Measurements from ENCODE around the gene NEO1. TPM values are rescaled to one million over a fixed set of nuclear protein-coding genes. Genes with fewer than 3 reads are reported as not detected.

The NEO1 gene
- total RNA-seq, 1 donor from 2014 or later, result 26.6 TPM

- no peak for TF ChIP-seq CTCF (IDR thresholded peaks at IDR 0.05; ENCODE audit: insufficient read depth, low read length, poor library complexity, severe bottlenecking)
- DNase-seq (ENCODE audit: low read depth), result no peak
- no peak overlapping the region for H3K4me3 ChIP-seq (ENCODE audit: low read depth, low read length)
- no peaks in the 10 kb centered on the region for H3K27me3 ChIP-seq (ENCODE audit: control insufficient read depth, insufficient read depth, low read length)
- H3K36me3 ChIP-seq (ENCODE audit: control insufficient read depth, insufficient read depth, low read length), result no peaks in the 10 kb centered on the region
These were observed 33.1 kb upstream of the NEO1 start for GRCh38 chr15:73019154-73019553.

DNA sequence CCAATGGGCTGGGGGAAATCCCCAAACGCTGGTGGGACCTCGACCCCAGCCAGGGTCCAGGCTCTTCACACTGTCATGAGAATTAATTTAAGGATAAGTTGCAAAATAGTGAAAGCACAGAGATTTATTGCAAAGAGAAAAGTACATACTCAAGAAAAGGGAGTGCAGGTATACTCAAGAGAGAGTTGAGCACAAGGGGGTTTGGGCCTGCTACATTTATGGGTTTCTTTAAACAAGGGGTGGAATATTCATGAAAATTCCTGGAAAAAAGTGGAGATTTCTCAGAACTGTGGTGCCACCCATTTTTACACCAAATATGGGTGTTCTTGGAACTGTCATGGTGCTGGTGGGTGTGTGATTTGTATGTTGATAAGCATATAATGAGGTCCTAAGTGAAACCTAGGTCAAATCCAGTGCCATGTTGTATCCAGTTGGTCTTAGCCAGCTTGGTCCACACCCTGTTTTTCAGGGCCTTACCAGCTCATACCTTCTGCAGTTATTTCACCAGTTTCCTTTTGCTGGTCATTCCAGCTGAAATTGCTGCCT is 32.6 kb upstream of the NEO1 start:
- no peak for TF ChIP-seq CTCF (IDR thresholded peaks at IDR 0.05; ENCODE audit: insufficient read depth, low read length, poor library complexity, severe bottlenecking)
- H3K27me3 ChIP-seq (ENCODE audit: control insufficient read depth, insufficient read depth, low read length), result no peaks in the 10 kb centered on the region
- DNase-seq (ENCODE audit: low read depth), result no peak
- no peaks in the 10 kb centered on the region for H3K36me3 ChIP-seq (ENCODE audit: control insufficient read depth, insufficient read depth, low read length)
- no peak overlapping the region for H3K4me3 ChIP-seq (ENCODE audit: low read depth, low read length)

DNA sequence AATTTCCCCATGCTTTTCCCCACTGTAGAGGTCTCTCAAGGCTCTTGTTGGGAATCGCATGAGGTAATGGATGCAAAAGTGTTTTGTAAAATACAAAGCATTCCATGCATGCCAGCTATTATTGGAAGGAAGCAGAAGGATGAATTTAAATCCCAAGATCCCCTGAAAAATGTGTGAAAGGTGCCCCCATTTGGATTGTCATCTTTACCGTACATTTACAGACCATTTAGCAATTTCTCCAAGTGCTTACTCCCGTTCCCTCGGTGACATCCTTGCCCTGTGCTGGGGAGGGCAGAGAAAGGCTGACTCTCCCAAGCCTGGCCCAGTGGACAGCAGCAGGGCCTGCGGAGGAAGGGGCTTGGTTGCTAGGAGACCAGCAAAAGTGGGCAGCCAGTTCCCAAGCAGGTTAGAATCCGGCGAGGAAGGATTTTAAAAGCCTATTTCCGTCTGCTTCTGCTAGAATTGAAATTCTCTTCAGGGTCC is 31.1 kb upstream of the NEO1 start:
- Histone ChIP-seq H3K27me3 (ENCODE audit: control insufficient read depth, insufficient read depth, low read length) (no peaks in the 10 kb centered on the region), H3K36me3 (ENCODE audit: control insufficient read depth, insufficient read depth, low read length) (no peaks in the 10 kb centered on the region), H3K4me3 (ENCODE audit: low read depth, low read length) (no peak overlapping the region)
- no peak for TF ChIP-seq CTCF (IDR thresholded peaks at IDR 0.05; ENCODE audit: insufficient read depth, low read length, poor library complexity, severe bottlenecking)
- DNase-seq (ENCODE audit: low read depth), result no peak

DNA sequence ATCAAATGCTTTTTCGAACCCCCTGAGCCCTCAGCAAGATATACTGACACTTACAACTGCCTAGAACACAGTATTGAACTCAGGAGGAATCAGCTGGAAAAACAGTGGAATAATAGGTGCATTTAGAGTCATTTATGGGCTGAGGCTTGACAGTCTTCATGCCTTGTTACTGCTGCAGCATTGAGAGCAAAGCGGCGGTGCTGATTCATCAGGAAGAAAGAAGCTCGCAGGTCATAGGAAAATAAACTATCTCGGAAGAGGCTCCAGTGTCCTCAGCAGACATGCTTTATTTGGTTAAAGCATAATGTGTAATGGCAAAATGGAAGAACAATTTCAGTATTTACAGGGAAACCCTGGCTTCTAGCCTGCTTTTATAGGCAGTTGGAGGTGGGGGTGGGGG is 30.1 kb upstream of the NEO1 start:
- Histone ChIP-seq H3K4me3 (ENCODE audit: low read depth, low read length) (no peak overlapping the region), H3K27me3 (ENCODE audit: control insufficient read depth, insufficient read depth, low read length) (no peaks in the 10 kb centered on the region), H3K36me3 (ENCODE audit: control insufficient read depth, insufficient read depth, low read length) (no peaks in the 10 kb centered on the region)
- DNase-seq (ENCODE audit: low read depth), result no peak
- no peak for TF ChIP-seq CTCF (IDR thresholded peaks at IDR 0.05; ENCODE audit: insufficient read depth, low read length, poor library complexity, severe bottlenecking)

GRCh38 chr15:73023071-73023470 is 29.2 kb upstream of the NEO1 start:
- Histone ChIP-seq H3K36me3 (ENCODE audit: control insufficient read depth, insufficient read depth, low read length) (no peaks in the 10 kb centered on the region), H3K4me3 (ENCODE audit: low read depth, low read length) (no peak overlapping the region), H3K27me3 (ENCODE audit: control insufficient read depth, insufficient read depth, low read length) (no peaks in the 10 kb centered on the region)
- TF ChIP-seq CTCF (IDR thresholded peaks at IDR 0.05; ENCODE audit: insufficient read depth, low read length, poor library complexity, severe bottlenecking), result no peak
- DNase-seq (ENCODE audit: low read depth), result no peak

DNA sequence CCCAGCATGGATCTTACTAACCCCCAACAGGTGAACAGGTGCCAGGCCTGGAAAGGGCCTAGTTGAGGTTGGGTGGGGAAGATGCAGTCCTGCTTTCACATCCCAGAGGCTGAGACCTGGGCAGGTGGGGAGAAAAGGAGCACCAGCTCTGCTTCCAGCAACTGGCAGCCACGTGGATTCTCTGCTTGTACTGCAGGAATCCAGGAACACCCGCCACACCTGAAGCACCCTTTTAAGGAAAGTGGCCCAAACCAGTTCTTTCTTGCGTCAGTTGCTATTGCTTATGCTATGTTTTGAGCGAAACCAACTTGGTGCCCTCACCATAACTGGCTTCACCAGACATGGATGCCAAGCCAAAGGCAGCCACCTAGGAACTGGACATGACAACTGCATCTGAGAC is 28.1 kb upstream of the NEO1 start:
- no peaks in the 10 kb centered on the region for H3K27me3 ChIP-seq (ENCODE audit: control insufficient read depth, insufficient read depth, low read length)
- no peak overlapping the region for H3K4me3 ChIP-seq (ENCODE audit: low read depth, low read length)
- no peaks in the 10 kb centered on the region for H3K36me3 ChIP-seq (ENCODE audit: control insufficient read depth, insufficient read depth, low read length)
- no peak for DNase-seq (ENCODE audit: low read depth)
- TF ChIP-seq CTCF (IDR thresholded peaks at IDR 0.05; ENCODE audit: insufficient read depth, low read length, poor library complexity, severe bottlenecking), result no peak
